ENCODE measurements around the gene SPEM3. TPM values are rescaled to one million over a fixed set of nuclear protein-coding genes. Genes with fewer than 3 reads are reported as not detected.
"Not testable (repeated sequence)": the region's sequence is repeated elsewhere in the genome, so short reads cannot be mapped to it uniquely, and the experiment has no call there.

The SPEM3 gene
- total and polyA plus RNA-seq, 3 experiments from 2014 or later: not detected

GRCh38 chr17:7471729-7472128 is 43.1 kb downstream of the SPEM3 start:
- H3K27me3 Mint-ChIP-seq: no peaks in the 10 kb centered on the region
- H3K9me3 Mint-ChIP-seq: no peaks in the 10 kb centered on the region
- no peak overlapping the region for H3K4me3 ChIP-seq (ENCODE audit: low read length)
- H3K36me3 ChIP-seq (ENCODE audit: insufficient read depth, low read length): no peaks in the 10 kb centered on the region
- H3K4me1 Mint-ChIP-seq: peaks cover 22 to 70% (median 30%) of the 10 kb centered on the region in 3 donors
- H3K27ac ChIP-seq (ENCODE audit: low read depth, low read length): no peak overlapping the region
- H3K27ac Mint-ChIP-seq: peak overlapping the region; percentile 17 to 85 (median 38)
- peaks cover 0 to 31% (median 2%) of the 10 kb centered on the region in 3 donors for H3K36me3 Mint-ChIP-seq
- peaks cover 19% of the 10 kb centered on the region for H3K4me1 ChIP-seq (ENCODE audit: insufficient read depth, low read length)
- DNase-seq: peak in 1 of 5 donors; percentile 34
- POLR2A ChIA-PET: interaction anchor here (0.6 kb wide), 1 partner anchor 33 kb away, joined by 5 read pairs; no protein-coding TSS in a partner anchor
- CTCF ChIA-PET: interaction anchor here (1.0 to 2.1 kb wide), 2 partner anchors 35 to 43 kb away, joined by 4 to 8 read pairs; no protein-coding TSS in a partner anchor
- no peaks in the 10 kb centered on the region for H3K27me3 ChIP-seq (ENCODE audit: insufficient read depth, low read length, poor library complexity, severe bottlenecking)
- H3K4me3 Mint-ChIP-seq: peak overlapping the region in 3 of 7 donors; percentile 33 to 59 (median 37)
- H3K9me3 ChIP-seq (ENCODE audit: low read length): no peaks in the 10 kb centered on the region

- ChIA-PET POLR2A (interaction anchor here (0.6 to 0.9 kb wide), 4 partner anchors 40 to 153 kb away, joined by 3 to 10 read pairs (median 4); partner anchors contain the start of gene TMEM102), CTCF (interaction anchor here (0.6 to 2.0 kb wide), 2 partner anchors 38 to 49 kb away, joined by 3 to 6 read pairs; no protein-coding TSS in a partner anchor)
- peaks cover 0 to 22% (median 2%) of the 10 kb centered on the region in 3 donors for H3K36me3 Mint-ChIP-seq
- not testable (repeated sequence) for H3K4me3 ChIP-seq (ENCODE audit: low read length); H3K27ac ChIP-seq (ENCODE audit: low read depth, low read length); H3K4me3 Mint-ChIP-seq; H3K9me3 ChIP-seq (ENCODE audit: low read length); H3K27me3 ChIP-seq (ENCODE audit: insufficient read depth, low read length, poor library complexity, severe bottlenecking); DNase-seq; H3K27me3 Mint-ChIP-seq; H3K9me3 Mint-ChIP-seq; H3K36me3 ChIP-seq (ENCODE audit: insufficient read depth, low read length)
- H3K4me1 Mint-ChIP-seq: peaks cover 44 to 76% (median 46%) of the 10 kb centered on the region in 3 donors
- peak overlapping the region in 2 of 8 donors; percentile 29 to 32 for H3K27ac Mint-ChIP-seq
- peaks cover 36% of the 10 kb centered on the region for H3K4me1 ChIP-seq (ENCODE audit: insufficient read depth, low read length)
Measured at GRCh38 chr17:7474767-7475166, 46.1 kb downstream of the SPEM3 start.

DNA sequence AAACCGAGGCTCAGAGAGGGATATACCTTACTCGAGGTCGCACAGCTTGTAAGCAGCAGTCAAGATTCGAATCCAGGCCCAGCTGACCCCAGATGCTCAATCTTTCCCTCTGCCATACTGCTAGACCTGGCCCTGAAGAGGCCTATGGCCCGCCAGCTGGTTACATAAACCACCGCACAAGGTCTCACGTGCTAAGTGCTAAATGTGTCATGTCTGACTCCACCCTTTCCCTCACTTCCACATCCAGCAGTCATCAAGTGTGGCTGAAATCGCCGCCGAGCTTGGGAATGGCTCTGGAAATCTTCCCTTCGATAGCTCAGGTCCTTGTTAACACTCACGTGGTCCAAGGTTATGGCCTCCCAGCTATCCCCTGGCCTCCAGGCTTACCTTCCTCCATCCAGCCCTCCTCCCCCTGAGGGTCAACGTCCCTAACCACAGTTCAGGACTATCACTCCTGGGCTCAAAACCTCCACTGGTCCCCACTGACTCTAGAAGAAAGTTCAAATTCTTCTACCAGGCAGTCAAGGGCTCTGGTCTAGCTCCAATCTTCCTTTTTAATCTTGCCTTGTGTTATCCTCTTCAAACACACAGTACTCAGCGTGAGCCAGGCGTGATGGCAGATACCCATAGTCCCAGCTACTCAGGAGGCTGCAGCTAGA is 47.2 kb downstream of the SPEM3 start:
- Histone ChIP-seq H3K36me3 (ENCODE audit: insufficient read depth, low read length) (no peaks in the 10 kb centered on the region), H3K27ac (ENCODE audit: low read depth, low read length) (no peak overlapping the region), H3K4me3 (ENCODE audit: low read length) (no peak overlapping the region), H3K27me3 (ENCODE audit: insufficient read depth, low read length, poor library complexity, severe bottlenecking) (no peaks in the 10 kb centered on the region), H3K9me3 (ENCODE audit: low read length) (no peaks in the 10 kb centered on the region), H3K4me1 (ENCODE audit: insufficient read depth, low read length) (peaks cover 43% of the 10 kb centered on the region)
- H3K27ac Mint-ChIP-seq: peak overlapping the region; percentile 65 to 99 (median 94)
- POLR2A ChIA-PET: interaction anchor here (0.7 to 1.6 kb wide), 2 partner anchors 9 to 76 kb away, joined by 3 to 10 read pairs; partner anchors contain the start of gene POLR2A
- no peak for DNase-seq
- peaks cover 49 to 82% (median 52%) of the 10 kb centered on the region in 3 donors for H3K4me1 Mint-ChIP-seq
- peaks cover 0 to 24% (median 2%) of the 10 kb centered on the region in 3 donors for H3K36me3 Mint-ChIP-seq
- CTCF ChIA-PET: interaction anchor here (0.8 to 5.2 kb wide), 5 partner anchors 21 to 180 kb away, joined by 3 to 39 read pairs (median 4); no protein-coding TSS in a partner anchor
- peak overlapping the region; percentile 33 to 97 (median 96) for H3K4me3 Mint-ChIP-seq
- H3K27me3 Mint-ChIP-seq: peaks cover 0 to 2% of the 10 kb centered on the region in 2 donors
- H3K9me3 Mint-ChIP-seq: no peaks in the 10 kb centered on the region

DNA sequence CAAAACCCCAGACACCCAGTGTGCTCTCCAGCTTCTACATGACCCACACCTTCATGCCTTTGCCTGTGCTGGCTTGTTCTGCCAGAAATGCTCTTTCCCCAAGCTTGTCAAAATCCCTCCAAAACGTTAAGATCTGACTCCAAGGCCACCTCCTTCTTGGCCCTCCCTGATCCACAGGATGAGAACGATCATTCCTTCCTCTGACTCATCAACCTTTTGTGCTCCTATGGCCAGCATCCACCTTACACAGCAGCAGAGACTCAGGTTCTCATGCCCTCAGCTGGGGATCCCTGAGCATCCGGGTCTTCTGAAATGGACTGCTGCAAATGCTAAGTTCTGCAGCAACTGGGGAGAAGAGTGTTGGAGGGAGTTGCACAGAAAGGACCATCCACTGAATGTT is 47.8 kb downstream of the SPEM3 start:
- H3K4me3 Mint-ChIP-seq: peak overlapping the region; percentile 33 to 97 (median 96)
- peaks cover 0 to 24% (median 2%) of the 10 kb centered on the region in 3 donors for H3K36me3 Mint-ChIP-seq
- H3K27me3 ChIP-seq (ENCODE audit: insufficient read depth, low read length, poor library complexity, severe bottlenecking): no peaks in the 10 kb centered on the region
- no peaks in the 10 kb centered on the region for H3K9me3 Mint-ChIP-seq
- H3K27ac ChIP-seq (ENCODE audit: low read depth, low read length): no peak overlapping the region
- ChIA-PET CTCF (interaction anchor here (0.8 to 5.2 kb wide), 5 partner anchors 22 to 180 kb away, joined by 3 to 39 read pairs (median 4); no protein-coding TSS in a partner anchor), POLR2A (interaction anchor here (1.1 to 1.6 kb wide), 2 partner anchors 8 to 9 kb away, joined by 3 to 10 read pairs; partner anchors contain the start of gene POLR2A)
- H3K9me3 ChIP-seq (ENCODE audit: low read length): no peaks in the 10 kb centered on the region
- peaks cover 0 to 2% of the 10 kb centered on the region in 2 donors for H3K27me3 Mint-ChIP-seq
- no peaks in the 10 kb centered on the region for H3K36me3 ChIP-seq (ENCODE audit: insufficient read depth, low read length)
- H3K4me3 ChIP-seq (ENCODE audit: low read length): no peak overlapping the region
- H3K4me1 ChIP-seq (ENCODE audit: insufficient read depth, low read length): peaks cover 40% of the 10 kb centered on the region
- H3K4me1 Mint-ChIP-seq: peaks cover 49 to 81% (median 52%) of the 10 kb centered on the region in 3 donors
- peak overlapping the region; percentile 65 to 99 (median 94) for H3K27ac Mint-ChIP-seq
- DNase-seq: no peak

DNA sequence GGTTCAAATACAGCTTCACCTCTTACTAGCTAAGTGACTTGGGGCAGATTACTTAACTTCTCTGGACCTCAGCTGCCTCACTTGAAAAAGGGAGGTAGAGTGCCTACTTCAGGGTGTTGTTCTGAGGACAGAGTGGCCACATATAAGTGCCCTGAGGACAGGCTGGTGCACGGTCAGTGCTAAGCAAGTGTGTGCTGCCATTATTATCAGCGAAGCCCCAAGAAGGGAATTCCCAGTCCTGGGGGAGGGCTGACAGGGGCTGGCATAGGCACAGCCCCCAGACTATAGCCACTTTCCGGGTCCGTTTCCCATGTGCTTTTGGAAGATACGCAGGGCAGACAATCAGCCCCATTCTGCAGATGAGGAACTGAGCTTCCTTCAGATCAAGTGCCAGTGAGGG is 48.3 kb downstream of the SPEM3 start:
- Histone ChIP-seq H3K9me3 (ENCODE audit: low read length) (no peaks in the 10 kb centered on the region), H3K36me3 (ENCODE audit: insufficient read depth, low read length) (no peaks in the 10 kb centered on the region), H3K27me3 (ENCODE audit: insufficient read depth, low read length, poor library complexity, severe bottlenecking) (no peaks in the 10 kb centered on the region), H3K4me3 (ENCODE audit: low read length) (no peak overlapping the region), H3K27ac (ENCODE audit: low read depth, low read length) (no peak overlapping the region), H3K4me1 (ENCODE audit: insufficient read depth, low read length) (peaks cover 36% of the 10 kb centered on the region)
- ChIA-PET POLR2A (interaction anchor here (1.1 to 2.9 kb wide), 2 partner anchors 9 to 21 kb away, joined by 3 to 29 read pairs; no protein-coding TSS in a partner anchor), CTCF (interaction anchor here (0.7 to 5.2 kb wide), 5 partner anchors 21 to 121 kb away, joined by 3 to 39 read pairs (median 3); no protein-coding TSS in a partner anchor)
- Mint-ChIP-seq H3K27me3 (peaks cover 0 to 2% of the 10 kb centered on the region in 2 donors), H3K9me3 (no peaks in the 10 kb centered on the region), H3K27ac (peak overlapping the region; percentile 75 to 99 (median 95)), H3K36me3 (peaks cover 0 to 24% (median 2%) of the 10 kb centered on the region in 3 donors), H3K4me3 (peak overlapping the region; percentile 96 to 97 (median 96)), H3K4me1 (peaks cover 47 to 81% (median 50%) of the 10 kb centered on the region in 3 donors)
- no peak for DNase-seq

- peaks cover 47 to 82% (median 53%) of the 10 kb centered on the region in 3 donors for H3K4me1 Mint-ChIP-seq
- peak in 2 of 5 donors; percentile 24 to 81 for DNase-seq
- peak overlapping the region; percentile 90 for H3K27ac ChIP-seq (ENCODE audit: low read depth, low read length)
Measured at GRCh38 chr17:7477392-7478275, 49.0 kb downstream of the SPEM3 start.

More at GRCh38 chr17:7477392-7478275, 49.0 kb downstream of the SPEM3 start:
- Histone ChIP-seq H3K27me3 (ENCODE audit: insufficient read depth, low read length, poor library complexity, severe bottlenecking) (no peaks in the 10 kb centered on the region), H3K36me3 (ENCODE audit: insufficient read depth, low read length) (no peaks in the 10 kb centered on the region), H3K4me1 (ENCODE audit: insufficient read depth, low read length) (peaks cover 37% of the 10 kb centered on the region), H3K4me3 (ENCODE audit: low read length) (peak overlapping the region; percentile 69), H3K9me3 (ENCODE audit: low read length) (no peaks in the 10 kb centered on the region)
- H3K36me3 Mint-ChIP-seq: peaks cover 0 to 24% (median 2%) of the 10 kb centered on the region in 3 donors
- H3K27ac Mint-ChIP-seq: peak overlapping the region; percentile 93 to 99 (median 96)
- no peaks in the 10 kb centered on the region for H3K9me3 Mint-ChIP-seq
- ChIA-PET CTCF (interaction anchor here (0.7 to 5.2 kb wide), 3 partner anchors 22 to 41 kb away, joined by 3 to 39 read pairs (median 3); no protein-coding TSS in a partner anchor), POLR2A (interaction anchor here (0.6 to 4.0 kb wide), 8 partner anchors 10 to 148 kb away, joined by 3 to 31 read pairs (median 6); partner anchors contain the start of genes MPDU1, TMEM102 and TMEM256)
- H3K4me3 Mint-ChIP-seq: peak overlapping the region; percentile 96 to 97 (median 96)
- H3K27me3 Mint-ChIP-seq: peaks cover 0 to 2% of the 10 kb centered on the region in 2 donors

Measured in CD8-positive, alpha-beta memory T cell (primary cell).